Activated CD4-positive, alpha-beta T cell treated with anti-CD3 and anti-CD28 coated beads for 48 hours (primary cell): ENCODE measurements around the gene UQCRHL.

Experiments used
- DNase-seq: peaks from one replicate; pipeline ENCODE4 v3.0.0-alpha.2; 2020

Gene UQCRHL

DNA sequence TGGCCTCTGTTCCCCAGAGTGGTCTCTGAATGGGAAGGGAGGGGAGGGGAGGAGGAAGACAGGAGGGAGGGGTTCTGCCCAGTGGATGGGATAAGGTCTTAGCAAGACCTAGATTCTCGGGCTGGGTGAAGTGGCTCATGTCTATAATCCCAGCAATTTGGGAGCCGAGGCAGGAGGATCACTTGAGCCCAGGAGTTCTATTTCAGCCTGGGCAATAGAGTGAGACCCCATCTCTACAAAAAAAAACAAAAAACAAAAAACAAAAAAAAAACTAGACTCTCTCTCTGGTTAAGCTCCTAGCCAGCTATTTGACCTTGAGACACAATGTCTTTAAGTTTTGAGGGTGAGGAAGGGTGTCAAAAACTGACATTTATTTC, 11.4 kb downstream of the UQCRHL start:
- DNase-seq, result no peak

DNA sequence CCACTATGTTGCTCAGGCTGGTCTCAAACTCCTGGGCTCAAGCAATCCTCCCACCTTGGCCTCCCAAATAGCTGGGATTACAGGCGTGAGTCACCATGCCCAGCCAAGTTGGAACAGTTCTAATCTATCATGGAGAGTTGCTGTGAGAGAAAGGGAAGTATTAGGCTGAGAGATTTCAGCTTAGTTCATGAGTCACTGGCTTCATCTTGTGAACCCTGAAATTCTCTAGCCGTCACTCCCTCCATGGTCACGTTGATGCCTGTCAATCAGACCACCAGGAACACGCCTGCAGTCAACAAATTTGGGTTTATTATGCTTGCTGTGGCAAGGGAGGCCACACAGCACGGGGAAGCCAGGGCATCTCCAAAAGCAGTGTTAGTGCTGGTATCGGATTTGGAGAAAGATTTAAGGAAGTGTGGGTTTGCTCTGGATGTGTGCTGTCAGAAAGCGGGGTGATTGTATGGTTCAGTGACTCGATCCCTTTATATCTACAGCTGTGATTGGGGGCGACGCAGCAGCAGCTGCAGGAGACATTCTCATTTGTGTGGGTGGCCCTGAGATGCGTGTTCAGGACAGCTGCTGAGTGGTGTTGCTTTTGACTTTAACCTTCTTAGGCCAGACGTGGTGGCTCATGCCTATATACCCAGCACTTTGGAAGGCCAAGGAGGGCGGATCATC, 18.7 kb downstream of the UQCRHL start:
- no peak for DNase-seq

DNA sequence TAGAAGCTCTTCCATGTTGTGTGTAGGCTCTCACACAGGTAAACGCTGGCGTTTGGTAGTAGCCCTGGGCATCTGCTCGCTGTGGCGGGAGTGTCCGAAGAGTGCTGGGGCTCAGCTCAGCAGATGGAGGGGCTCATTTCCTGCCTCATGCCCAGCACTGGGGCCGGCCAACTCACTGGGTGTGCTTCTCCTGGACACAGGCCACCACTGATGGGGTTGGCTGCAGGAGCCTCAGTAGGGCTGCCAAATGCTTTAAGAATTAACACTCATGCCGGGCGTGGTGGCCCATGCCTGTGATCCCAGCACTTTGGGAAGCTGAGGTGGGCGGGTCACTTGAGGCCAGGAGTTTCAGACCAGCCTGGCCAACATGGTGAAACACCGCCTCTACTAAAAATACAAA, 20.9 kb downstream of the UQCRHL start:
- DNase-seq, result no peak

DNA sequence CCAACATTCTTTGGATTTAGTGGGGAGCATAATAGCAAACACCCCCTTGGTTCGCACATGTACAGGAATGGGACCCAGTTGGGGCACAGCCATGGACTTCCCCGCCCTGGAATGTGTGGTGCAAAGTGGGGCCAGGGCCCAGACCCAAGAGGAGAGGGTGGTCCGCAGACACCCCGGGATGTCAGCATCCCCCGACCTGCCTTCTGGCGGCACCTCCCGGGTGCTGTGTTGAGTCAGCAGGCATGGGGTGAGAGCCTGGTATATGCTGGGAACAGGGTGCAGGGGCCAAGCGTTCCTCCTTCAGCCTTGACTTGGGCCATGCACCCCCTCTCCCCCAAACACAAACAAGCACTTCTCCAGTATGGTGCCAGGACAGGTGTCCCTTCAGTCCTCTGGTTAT, 21.8 kb downstream of the UQCRHL start:
- no peak for DNase-seq

DNA sequence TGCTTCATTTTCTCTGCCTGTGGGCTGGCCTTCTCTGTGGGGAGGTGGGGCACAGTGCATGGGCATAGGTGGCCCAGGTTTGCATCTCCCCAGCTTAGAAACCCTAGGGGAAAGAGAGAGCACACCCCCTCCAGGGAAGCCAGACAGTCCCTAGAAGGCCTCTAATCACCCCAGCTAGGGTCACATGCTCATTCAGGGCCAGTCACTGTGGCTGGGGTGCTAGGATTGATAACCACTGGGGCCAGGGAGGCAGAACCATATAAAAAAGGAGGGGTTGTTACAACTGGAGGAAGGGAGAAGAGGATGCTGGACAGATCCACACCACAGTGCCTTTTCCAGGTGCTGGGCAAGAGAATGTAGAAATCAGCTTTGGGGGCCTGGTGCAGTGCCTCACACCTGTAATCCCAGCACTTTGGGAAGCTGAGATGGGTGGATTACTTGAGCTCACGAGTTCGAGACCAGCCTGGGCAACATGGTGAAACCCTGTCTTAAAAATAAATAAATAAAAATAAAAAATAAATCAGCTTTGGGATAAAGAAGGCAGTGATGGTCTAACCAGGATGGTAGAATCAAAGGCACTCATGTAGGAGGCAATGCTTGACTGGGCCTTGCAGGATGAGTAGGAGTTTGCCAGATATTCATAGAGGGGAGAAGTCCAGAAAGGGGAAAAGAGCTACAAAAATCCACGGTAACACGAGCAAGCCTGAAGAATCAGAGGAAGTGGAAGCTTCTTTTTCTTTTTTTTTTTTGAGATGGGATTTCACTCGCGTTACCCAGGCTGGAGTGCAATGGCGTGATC, 29.3 kb downstream of the UQCRHL start:
- DNase-seq, result no peak

DNA sequence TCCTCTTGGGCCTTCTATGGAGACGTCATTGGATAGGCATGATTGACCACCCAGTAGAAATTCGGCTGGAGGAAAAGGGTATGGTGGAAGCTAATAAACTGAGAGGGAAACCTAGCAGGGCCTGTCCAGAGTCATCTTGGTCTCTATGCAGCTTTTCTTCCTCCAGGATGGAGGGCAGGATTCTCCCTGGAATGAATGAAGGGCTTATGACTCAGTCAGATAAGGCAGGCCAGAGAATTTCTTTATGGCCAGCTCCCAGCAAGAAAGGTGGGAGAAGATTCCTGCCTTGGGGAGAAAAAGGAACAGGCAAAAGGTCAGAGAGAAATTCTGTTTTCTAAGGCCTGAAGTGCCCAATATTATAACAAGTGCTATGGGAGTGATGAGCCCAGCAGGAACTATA, 31.7 kb downstream of the UQCRHL start:
- DNase-seq, result no peak

DNA sequence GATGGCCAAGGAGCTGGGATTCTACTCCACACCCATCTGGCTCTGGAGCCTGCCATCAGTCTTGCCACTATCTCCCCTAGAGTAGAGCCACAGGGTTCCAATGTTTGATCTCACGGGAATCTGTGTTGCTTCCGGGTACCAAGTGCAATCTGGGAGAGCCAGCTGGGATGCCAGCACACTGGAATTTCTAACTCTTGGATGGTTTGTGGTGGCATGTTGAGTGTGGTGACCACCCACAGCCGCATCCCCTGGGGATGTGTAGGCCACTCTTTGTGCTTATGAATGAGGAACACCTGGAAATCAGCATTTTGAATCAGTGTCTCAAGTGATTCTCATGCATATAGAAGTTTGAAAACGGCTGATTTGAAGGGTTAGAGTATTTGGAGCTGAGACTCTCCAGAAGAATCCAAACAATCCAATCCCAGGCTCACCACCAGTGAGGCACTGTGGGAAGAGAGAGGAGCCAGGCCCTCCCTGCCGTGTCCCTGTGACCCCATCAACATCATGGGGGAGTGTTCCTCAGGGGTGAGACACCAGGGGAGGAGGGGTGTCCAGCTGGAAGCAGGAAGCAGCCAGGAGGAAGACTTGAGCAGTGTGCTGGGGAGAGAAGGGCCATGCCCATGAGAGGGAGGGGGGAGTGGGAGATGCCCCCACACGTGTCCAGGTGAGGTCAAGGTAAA, 35.5 kb downstream of the UQCRHL start:
- DNase-seq, result no peak

DNA sequence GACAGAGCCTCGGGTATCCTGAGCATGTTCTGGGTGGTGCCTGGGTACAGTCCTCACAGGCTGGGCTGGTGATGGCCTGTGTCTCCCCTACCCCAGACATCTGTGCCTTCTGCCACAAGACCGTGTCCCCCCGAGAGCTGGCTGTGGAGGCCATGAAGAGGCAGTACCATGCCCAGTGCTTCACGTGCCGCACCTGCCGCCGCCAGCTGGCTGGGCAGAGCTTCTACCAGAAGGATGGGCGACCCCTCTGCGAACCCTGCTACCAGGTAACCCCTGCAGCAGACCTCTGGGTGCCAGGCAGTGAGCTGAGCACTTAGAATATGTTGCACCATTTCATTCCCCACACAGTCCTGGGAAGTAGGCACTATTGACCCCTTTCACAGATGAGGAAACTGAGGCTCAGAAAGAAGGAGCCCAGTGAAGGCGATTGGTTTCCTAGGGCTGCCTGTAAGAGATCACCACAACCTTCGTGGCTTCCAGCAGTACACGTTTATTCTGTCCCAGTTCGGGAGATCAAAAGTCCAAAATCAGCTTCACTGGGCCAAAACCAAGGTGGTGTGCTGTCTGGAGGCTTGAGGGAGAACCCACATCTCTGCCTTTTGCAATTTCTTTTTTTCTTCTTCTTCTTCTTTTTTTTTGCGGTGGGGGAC, 37.0 kb downstream of the UQCRHL start:
- DNase-seq, result no peak

DNA sequence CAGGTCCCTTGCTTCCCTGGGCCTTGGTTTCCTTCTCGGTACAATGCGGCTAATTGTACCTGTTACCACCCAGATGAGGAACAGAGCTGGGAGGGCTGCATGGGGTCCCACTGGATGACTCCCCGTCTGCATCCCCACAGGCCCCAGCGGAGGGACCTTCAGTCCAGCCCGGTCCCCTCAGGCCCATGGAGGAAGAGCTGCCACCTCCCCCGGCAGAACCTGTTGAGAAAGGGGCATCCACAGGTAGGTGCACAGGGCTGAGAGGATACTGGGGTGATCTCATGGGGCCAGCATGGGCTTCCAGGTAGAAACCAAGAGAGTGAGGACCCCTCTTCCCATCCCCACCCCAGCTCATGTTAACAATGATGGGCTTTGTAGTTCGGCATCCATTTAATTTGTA, 39.1 kb downstream of the UQCRHL start:
- no peak for DNase-seq

DNA sequence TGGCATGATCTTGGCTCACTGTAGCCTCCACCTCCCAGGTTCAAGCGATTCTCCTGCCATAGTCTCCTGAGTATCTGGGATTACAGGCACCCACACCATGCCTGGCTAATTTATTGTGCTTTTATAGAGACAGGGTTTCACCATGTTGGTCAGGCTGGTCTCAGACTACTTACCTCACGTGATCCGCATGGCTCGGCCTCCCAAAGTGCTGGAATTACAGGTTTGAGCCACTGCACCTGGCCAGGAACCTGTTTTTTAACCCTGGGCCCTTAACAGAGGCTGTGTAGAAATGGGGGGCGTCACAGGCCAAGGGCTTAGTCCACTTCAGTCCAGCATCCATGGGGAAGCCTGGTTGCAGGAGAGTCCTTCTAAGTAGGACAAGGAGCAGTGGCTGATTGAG, 39.5 kb downstream of the UQCRHL start:
- DNase-seq, result no peak

DNA sequence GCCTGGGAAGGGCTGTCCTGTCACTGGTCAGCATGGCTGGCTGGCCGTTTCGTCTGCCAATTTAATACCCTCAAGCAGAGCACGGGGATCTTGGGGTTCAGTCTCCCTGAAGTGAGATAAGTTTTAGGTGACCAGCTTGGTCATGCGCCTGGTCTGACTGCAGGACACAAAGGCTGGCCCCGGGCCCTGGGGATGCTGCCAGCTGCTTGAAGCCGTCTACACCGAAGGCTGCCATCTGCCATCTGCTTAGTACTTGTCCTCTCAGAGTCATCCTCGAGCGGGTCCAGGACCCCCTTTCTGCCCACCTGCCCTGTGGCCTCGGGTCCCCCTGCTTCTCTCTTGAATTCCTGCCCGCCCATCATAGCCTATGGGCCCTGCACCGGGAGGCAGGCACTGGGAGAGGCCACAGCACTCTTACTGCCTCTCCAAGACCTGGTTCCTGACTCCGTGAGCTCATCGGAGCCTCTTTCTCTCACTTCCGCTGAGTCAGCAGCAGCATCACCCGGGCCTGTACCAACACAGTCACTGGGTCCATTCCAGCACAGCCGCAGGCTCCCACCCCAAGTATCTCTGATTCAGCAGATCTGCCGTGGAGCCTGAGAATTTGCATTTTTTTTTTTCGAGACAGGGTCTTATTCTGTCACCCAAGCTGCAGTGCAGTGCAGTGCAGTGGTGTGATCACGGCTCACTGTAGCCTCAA, 41.8 kb downstream of the UQCRHL start:
- no peak for DNase-seq

DNA sequence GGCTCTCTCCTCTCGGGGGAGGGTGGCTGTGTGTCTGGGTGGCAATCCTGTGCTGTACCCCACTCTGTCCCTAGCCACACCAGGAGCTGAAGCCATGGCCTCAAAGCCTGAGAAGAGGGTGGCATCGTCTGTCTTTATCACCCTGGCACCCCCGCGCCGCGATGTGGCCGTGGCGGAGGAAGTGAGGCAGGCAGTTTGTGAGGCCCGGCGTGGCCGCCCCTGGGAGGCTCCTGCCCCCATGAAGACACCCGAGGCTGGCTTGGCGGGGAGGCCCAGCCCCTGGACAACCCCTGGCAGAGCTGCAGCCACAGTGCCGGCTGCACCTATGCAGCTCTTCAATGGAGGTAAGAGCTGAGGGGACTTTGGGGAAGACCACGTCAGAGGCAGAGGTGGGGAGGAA, 42.6 kb downstream of the UQCRHL start:
- DNase-seq, result no peak

DNA sequence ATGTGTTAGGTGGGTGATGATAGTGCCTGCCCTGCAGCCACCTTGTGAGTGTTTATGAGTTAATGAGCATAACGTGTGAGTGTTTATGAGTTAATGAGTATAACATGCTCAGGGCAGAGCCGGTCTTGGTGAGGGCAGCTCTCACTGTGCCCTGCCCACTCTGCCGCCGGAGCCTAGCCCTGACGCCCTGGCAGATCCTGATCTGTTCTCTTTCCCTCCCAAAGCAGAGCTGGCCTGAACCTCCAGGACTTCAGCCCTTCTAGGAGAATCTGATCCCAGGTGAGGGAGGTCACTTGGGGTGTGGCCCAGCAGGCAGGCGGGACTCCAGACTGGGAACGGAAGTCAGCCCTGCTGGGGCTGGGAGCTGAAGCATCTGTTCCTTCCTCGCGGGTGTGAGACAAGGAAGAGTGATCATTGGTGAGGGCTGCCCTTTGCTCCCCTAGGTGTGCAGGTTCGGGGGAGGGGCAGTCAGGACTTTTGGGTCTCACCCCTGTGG, 43.1 kb downstream of the UQCRHL start:
- no peak for DNase-seq

DNA sequence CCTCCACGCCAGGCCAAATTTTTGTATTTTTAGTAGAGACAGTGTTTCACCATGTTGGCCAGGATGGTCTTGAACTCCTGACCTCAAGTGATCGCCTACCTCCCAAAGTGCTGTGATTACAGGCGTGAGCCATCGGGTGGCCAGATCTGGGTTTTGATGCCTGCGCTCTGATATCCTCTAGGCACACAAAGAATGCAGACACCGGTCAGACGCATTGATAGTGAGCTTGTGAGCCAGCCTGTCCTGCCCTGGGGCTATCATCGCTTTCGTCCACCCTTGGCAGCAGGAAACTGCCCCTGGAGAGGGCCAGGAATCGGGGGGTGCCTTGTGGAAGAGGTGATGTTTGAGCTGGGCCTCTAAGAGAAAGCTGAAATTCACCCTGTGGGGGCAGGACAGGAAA, 44.9 kb downstream of the UQCRHL start:
- DNase-seq, result no peak

DNA sequence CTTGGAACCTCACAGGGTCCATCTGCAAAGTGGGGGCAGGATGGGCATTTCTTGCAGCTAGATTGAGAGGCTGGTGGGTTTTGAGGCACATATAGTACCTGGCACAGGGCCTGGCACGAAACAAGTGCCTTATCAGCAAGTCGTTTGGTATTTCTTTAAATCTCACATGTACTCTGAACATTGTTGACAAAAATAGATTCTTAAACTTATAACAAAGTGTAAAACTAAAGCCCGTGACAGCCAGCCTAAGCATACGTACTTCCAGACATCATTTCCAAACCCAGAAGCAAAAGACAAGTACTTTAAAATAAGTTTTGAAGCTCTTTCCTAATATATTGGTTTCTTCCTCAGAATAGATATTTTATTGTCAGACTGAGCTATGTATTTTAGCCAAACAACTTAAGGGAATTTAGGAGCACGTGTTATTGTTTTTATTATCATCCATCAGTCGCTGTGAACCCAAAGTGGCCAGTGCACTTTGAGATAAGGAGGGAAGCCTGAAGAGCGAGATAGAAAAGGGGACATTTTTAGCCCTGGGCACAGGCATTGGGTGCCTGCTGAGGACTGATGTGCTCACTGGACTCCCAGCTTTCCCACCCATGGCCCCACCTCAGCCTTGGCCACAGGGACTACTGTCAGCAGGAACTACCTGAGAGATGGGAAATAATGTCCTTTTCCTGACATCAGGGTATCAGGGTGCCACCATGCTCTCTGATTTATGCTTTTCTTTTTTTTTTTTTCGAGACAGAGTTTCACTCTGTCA, 45.9 kb downstream of the UQCRHL start:
- DNase-seq, result no peak

DNA sequence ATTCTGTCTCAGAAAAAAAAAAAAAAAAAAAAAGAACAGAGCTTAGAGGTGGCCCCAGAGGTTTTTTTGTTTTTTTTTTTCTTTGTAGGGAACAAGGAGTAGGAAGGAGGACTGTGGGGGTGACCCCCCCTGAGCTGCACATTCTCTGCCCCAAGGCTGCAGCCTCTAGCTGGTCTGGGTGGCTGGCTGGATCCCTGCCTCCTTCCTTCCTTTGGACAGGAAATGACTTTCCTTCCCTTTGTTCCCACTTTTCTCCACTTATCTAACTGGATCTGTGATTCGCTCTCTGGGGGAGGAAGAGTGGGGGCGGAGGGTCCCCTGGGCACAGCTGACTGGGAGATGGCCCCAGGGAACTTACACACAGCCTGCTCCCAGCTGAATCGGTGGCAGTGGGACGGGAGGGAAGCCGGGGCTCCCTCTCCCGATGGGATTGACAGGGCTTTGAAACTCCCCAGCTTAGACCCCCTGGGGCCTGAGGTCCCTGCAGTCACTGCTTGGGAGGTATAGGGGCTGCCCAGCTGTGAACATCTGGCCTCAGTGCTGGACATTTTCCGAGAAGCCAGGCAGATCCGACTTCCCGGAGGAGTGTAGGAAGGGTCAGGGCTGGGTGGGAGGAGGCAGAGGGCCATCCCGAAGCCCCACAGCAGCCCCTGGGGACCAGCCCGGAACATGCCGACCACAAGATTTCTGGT, 46.8 kb downstream of the UQCRHL start:
- no peak for DNase-seq

DNA sequence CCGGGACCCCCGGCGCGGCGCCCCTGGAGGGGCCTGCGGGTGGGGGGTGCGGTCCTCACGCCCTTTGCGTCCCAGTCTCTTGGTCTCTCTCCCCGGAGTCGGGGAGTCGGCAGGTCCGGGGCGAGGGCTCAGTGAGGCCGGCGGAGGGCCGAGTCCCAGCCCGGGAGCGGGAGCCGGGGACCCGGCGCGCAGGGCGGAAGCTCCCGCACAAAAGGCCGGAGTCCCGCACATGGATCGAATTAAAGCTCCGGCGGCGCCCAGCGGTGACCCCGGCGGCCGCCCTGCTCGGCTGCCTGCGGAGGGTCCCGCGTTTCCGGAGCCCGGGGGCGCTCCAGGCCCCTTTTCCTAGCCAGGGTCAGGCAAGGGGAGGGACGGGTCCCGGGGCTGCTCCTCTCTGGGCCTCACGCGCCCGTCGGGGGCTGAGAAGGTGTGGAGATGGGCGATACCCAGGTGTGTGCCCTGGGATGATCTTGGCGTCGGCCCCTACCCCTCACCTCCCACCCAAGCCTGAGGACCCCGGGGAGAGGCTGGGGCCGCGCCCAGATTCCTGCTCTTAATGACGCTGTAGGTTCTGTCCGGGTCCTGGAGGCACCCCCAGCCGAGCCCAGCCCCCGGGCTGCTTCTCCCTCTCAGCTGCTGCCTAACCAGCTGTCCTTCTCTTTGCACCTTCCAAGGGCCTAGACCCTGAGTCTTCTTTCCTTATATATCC, 48.3 kb downstream of the UQCRHL start:
- DNase-seq, result no peak

DNA sequence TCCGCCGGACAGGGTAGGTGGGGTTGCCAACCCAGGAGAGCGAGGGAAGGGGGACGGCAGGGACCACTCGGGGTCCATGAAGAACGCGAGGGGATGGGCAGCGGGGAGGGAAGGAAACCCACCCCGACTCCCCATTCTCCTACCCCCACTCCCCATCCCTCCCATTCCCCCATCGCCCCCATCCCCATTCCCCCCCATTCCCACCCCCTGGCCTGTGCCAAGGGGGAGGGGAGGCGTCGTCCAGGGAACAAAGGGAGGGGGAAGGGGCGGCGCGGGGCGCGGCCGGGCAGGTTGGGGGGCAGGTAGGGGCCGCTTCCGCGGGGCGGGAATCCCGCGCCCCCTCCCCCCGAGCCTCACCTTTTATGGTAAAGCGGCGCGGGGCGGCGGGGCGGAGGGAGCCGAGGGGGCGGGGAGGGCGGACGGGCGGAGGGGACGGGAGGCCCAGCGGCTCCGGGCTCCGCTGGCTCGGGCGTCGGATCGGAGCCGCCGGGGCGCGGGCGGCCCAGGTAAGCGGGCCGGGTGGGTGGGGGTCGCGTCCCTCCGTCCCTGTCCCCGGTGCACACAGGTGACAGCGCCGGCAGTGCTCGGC, 49.0 kb downstream of the UQCRHL start, which contains the start of gene FBLIM1:
Gene FBLIM1 (plus strand): TSS at position 453 of the 589 bp plus-strand sequence. CDS start 6,189 bp downstream, outside the sequence.
- no peak for DNase-seq

DNA sequence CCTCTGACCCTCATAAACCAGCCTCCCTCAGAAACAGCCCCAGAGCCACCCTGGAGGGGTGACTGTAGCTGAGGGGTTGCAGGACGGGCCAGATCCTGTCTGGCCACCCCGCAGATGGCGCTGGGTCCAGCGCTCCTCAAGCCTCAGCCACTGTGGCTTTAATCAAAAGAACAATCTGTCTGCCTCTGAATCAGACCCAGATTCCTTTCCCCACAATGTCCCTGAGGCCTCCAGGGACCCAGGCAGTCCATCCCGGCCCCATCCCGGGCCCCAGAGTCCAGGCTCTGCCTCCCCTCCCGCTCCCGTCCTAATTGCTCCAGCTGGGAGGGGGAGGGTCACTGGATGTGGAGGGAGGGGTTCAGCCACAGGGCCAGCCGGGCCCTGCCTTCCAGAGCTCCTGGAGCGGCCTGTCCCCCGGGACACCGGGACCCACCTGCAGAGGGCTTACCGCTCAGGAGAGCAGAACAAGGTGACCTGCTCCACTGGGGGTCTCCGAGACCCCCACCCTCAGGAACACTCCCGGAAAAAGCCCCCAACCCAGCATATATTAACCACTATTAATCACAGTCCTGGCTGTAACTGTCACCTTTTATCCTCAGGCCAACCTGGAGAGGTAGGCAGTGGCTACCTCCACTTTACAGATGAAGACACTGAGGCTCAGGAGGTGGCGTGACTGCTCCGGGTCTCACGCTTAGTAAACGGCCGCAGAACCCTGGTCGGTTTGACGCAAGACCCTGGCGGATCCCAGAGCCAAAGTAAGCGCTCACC, 49.7 kb downstream of the UQCRHL start:
- DNase-seq, result no peak
